GM12892 (cell line): Measurements from ENCODE around the gene OGT.

Source experiments
- POLR2A ChIP-seq: IDR thresholded peaks from 2 replicates; pipeline ENCODE4 v1.6.1; 2011; ENCODE audit warnings: low read depth, low read length, control low read depth
- POLR2AphosphoS5 ChIP-seq: IDR thresholded peaks from 2 replicates; pipeline ENCODE4 v1.6.1; 2011; ENCODE audit warnings: low read depth, low read length, control low read depth

- TF ChIP-seq POLR2AphosphoS5, result no peak
- TF ChIP-seq POLR2A, result no peak
These were observed 2.1 kb downstream of the OGT start for GRCh38 chrX:71534773-71535544.
